Smooth muscle cell (in vitro differentiated cells): ENCODE data around the gene CECR2. TPM values are rescaled to one million over a fixed set of nuclear protein-coding genes. Genes with fewer than 3 reads are reported as not detected.
A peak's percentile ranks its signal among the peaks of the same experiment; 100 is the strongest.

ENCODE experiments used
- DNase-seq: peaks from one replicate; lab custom pipeline; 2025; ENCODE audit not compliant: unreplicated experiment; lab: John Stamatoyannopoulos, UW
- H2AFZ ChIP-seq: fragments of 200-600 bp; sonication (generic); 2 replicates; pipeline ENCODE4 v1.6.0; 2016; ENCODE audit warnings: antibody characterized with exemption, low read depth, mild to moderate bottlenecking
- H3F3A ChIP-seq: fragments of 200-600 bp; sonication (generic); 2 replicates; pipeline ENCODE4 v1.6.0; 2017; ENCODE audit warnings: antibody characterized with exemption, low read depth
- H3K27ac ChIP-seq: fragments of 200-600 bp; sonication (generic); 2 replicates; pipeline ENCODE4 v1.5.1; 2016; ENCODE audit warnings: low read depth, mild to moderate bottlenecking
- H3K27me3 ChIP-seq: fragments of 200-600 bp; sonication (generic); 2 replicates; pipeline ENCODE4 v1.6.1; 2016; ENCODE audit warnings: low read depth, mild to moderate bottlenecking
- H3K36me3 ChIP-seq: fragments of 200-600 bp; sonication (generic); 2 replicates; pipeline ENCODE4 v1.5.1; 2016; ENCODE audit warnings: low read depth
- H3K4me1 ChIP-seq: fragments of 200-600 bp; sonication (generic); 2 replicates; pipeline ENCODE4 v1.5.1; 2016; ENCODE audit warnings: low read depth
- H3K4me2 ChIP-seq: fragments of 200-600 bp; sonication (generic); 2 replicates; pipeline ENCODE4 v1.6.0; 2016; ENCODE audit warnings: mild to moderate bottlenecking
- H3K4me3 ChIP-seq: fragments of 200-600 bp; sonication (generic); 2 replicates; pipeline ENCODE4 v1.5.1; 2016; ENCODE audit warnings: mild to moderate bottlenecking
- H3K79me2 ChIP-seq: fragments of 200-600 bp; sonication (generic); 2 replicates; pipeline ENCODE4 v1.6.0; 2016; ENCODE audit warnings: low read depth, mild to moderate bottlenecking
- H3K9ac ChIP-seq: fragments of 200-600 bp; sonication (generic); 2 replicates; pipeline ENCODE4 v1.6.0; 2016; ENCODE audit warnings: low read depth
- H3K9me3 ChIP-seq: fragments of 200-600 bp; sonication (generic); replicated peaks from 2 replicates; pipeline ENCODE4 v1.5.1; 2016; ENCODE audit warnings: low read depth
- H4K20me1 ChIP-seq: fragments of 200-600 bp; sonication (generic); 2 replicates; pipeline ENCODE4 v1.6.0; 2016; ENCODE audit warnings: low read depth
- WGBS: methylation state at CpG from one replicate; pipeline ENCODE4 v1.1.7; 2016; ENCODE audit warnings: low lambda C conversion rate; 5-methylcytosine and 5-hydroxymethylcytosine counted together
- polyA plus RNA-seq: library from polyadenylated mRNA; unstranded; fragments of >200 nt; fragmentation: Nextera tagmentation; extraction: Ambion mirVana; gene quantifications from 2 replicates; pipeline ENCODE4 v1.2.1, GENCODE V29; 2016
- total RNA-seq: library from RNA; depleted of rRNA; stranded (reverse); fragments of >200 nt; gene quantifications from 2 replicates; pipeline ENCODE4 v1.2.3, GENCODE V29; 2014
- TF ChIP-seq, protein P1 (sequence below): fragments of 200-600 bp; sonication (generic); IDR thresholded peaks from 2 replicates; pipeline ENCODE4 v1.5.1; 2017; ENCODE audit warnings: borderline replicate concordance, mild to moderate bottlenecking, antibody characterized with exemption; ENCODE audit not compliant: insufficient read depth, poor library complexity, severe bottlenecking

CECR2 gene
- total and polyA plus RNA-seq, 2 experiments from 2014 or later = 1.4 to 2.8 TPM

DNA sequence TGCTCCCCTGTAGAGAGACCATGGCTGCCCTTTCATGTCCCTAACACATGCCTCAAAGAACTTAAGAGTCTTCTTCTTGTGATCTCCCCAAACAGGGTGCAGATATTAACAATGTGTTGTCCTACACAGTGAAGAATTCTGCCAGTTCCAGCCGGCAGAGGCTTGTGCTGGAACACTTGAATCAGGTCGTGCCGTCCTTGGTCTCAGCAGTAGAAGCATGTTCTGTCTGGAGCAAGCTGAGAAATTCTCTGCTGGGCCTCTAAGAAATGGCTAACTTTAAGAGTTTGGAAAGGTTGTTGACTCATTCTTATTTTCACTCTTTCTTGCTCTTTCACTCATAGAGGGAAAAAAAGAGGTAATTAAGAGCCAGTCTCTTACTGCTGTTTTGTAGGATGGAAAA, 123.0 kb downstream of the CECR2 start:
- H3K27ac ChIP-seq = no peak overlapping the region
- H3F3A ChIP-seq = no peaks in the 10 kb centered on the region
- no peaks in the 10 kb centered on the region for H3K9me3 ChIP-seq
- no peak for DNase-seq
- H3K79me2 ChIP-seq = no peaks in the 10 kb centered on the region
- no peak overlapping the region for H3K4me3 ChIP-seq
- no peaks in the 10 kb centered on the region for H3K27me3 ChIP-seq
- WGBS = 53% methylated on average over 3 of the region's 3 CpGs
- no peaks in the 10 kb centered on the region for H4K20me1 ChIP-seq
- TF ChIP-seq, protein P1, sequence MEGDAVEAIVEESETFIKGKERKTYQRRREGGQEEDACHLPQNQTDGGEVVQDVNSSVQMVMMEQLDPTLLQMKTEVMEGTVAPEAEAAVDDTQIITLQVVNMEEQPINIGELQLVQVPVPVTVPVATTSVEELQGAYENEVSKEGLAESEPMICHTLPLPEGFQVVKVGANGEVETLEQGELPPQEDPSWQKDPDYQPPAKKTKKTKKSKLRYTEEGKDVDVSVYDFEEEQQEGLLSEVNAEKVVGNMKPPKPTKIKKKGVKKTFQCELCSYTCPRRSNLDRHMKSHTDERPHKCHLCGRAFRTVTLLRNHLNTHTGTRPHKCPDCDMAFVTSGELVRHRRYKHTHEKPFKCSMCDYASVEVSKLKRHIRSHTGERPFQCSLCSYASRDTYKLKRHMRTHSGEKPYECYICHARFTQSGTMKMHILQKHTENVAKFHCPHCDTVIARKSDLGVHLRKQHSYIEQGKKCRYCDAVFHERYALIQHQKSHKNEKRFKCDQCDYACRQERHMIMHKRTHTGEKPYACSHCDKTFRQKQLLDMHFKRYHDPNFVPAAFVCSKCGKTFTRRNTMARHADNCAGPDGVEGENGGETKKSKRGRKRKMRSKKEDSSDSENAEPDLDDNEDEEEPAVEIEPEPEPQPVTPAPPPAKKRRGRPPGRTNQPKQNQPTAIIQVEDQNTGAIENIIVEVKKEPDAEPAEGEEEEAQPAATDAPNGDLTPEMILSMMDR = no peak
- H3K9ac ChIP-seq = no peak overlapping the region
- H3K36me3 ChIP-seq = no peaks in the 10 kb centered on the region
- H3K4me1 ChIP-seq = peaks cover 10% of the 10 kb centered on the region
- H3K4me2 ChIP-seq = no peak overlapping the region
- no peak overlapping the region for H2AFZ ChIP-seq

DNA sequence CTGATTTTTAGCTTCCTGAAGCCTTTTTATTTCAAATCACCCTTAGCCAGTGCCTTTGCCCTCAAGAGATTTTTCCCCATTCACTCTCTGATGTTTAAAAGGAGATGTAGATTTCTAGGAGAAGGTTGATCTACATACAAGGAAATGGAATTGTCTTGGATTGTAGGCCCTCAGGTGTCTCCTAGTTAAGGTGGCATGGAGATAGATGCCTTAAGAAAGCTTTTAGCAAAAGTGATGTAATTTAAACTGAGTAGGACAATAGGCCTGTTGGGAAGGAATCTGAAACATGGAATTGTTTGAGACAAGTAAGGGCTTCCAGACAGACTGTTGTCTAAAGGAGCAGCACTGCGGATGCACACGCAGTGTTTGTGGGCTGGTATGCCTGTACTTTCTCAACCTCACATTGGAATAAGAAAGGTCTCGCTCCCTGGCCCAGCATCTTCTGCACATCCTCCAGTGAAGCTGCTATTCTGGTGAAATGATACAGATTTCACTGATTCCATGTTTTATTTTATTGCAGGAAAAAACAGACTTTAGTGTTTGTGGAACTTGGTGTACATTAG, 124.2 kb downstream of the CECR2 start:
- no peak overlapping the region for H3K4me2 ChIP-seq
- no peaks in the 10 kb centered on the region for H3K79me2 ChIP-seq
- no peak overlapping the region for H3K4me3 ChIP-seq
- no peak overlapping the region for H2AFZ ChIP-seq
- H3K9ac ChIP-seq = no peak overlapping the region
- DNase-seq = no peak
- no peaks in the 10 kb centered on the region for H4K20me1 ChIP-seq
- 55% methylated on average over 3 of the region's 3 CpGs for WGBS
- H3K4me1 ChIP-seq = peaks cover 10% of the 10 kb centered on the region
- no peaks in the 10 kb centered on the region for H3F3A ChIP-seq
- H3K27ac ChIP-seq = no peak overlapping the region
- no peaks in the 10 kb centered on the region for H3K9me3 ChIP-seq
- H3K27me3 ChIP-seq = no peaks in the 10 kb centered on the region
- no peaks in the 10 kb centered on the region for H3K36me3 ChIP-seq
- TF ChIP-seq, protein P1 = no peak

DNA sequence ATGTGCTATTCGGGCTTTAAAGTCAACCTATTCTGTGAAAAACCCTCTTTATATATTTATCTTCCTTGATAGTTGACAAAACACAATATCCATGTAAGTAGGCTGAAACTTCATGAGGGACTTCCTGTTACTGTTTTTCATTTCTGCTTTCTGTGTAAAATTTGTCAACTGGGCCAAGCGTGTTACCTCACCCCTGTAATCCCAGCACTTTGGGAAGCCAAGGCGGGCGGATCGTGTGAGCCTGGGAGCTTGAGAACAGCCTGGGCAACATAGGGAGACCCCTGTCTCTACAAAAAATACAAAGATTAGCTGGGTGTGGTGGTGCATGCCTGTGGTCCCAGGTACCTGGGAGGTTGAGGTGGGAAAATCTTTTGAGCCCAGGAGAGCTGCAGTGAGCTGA, 127.6 kb downstream of the CECR2 start:
- TF ChIP-seq, protein P1 = no peak
- Histone ChIP-seq H3K27me3 (no peaks in the 10 kb centered on the region), H3K4me2 (no peak overlapping the region), H3K4me3 (no peak overlapping the region), H3K36me3 (no peaks in the 10 kb centered on the region), H3K9me3 (no peaks in the 10 kb centered on the region), H4K20me1 (no peaks in the 10 kb centered on the region), H3K27ac (no peak overlapping the region), H3K4me1 (peaks cover 10% of the 10 kb centered on the region), H3K79me2 (no peaks in the 10 kb centered on the region), H3K9ac (no peak overlapping the region), H3F3A (no peaks in the 10 kb centered on the region), H2AFZ (no peak overlapping the region)
- DNase-seq = no peak
- 99% methylated on average over 5 of the region's 5 CpGs for WGBS

DNA sequence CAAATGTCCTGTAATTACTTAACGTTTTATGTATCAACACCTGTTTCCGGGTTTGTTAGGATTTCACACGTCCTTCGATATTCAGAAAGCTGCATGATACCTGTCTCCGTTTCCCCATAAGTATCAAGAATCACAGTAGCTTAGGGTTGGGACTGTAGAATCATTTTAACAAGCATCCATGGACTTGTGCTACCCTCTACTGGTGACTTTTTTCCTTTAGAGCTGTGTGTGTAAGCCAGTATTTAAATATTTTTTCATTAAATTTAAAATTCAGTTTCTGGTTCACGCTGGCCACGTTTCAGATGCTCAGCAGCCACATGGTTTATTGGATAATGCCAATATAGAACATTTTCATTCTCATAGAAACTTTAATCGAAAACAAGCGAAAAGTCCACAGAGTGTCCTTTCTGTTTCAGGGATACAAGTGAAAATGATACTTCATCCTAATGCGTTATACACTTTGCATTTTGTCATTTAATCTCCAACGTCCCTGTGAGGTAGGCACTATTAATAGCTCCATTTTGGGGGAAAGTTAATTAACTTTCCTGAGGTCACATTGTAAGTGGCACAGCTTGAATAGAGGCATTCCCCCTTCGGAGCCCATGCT, 132.5 kb downstream of the CECR2 start:
- no peak for DNase-seq
- Histone ChIP-seq H3K4me1 (no peaks in the 10 kb centered on the region), H3K27me3 (no peaks in the 10 kb centered on the region), H2AFZ (no peak overlapping the region), H3K4me2 (no peak overlapping the region), H4K20me1 (no peaks in the 10 kb centered on the region), H3F3A (no peaks in the 10 kb centered on the region), H3K79me2 (no peaks in the 10 kb centered on the region), H3K4me3 (no peak overlapping the region), H3K36me3 (no peaks in the 10 kb centered on the region), H3K9me3 (no peaks in the 10 kb centered on the region), H3K27ac (no peak overlapping the region), H3K9ac (no peak overlapping the region)
- TF ChIP-seq, protein P1 = peak; percentile 86
- 68% methylated on average over 12 of the region's 12 CpGs for WGBS
